GM19468 (cell line): ENCODE results near the gene NEDD4L.
"Not testable (repeated sequence)": the region's sequence is repeated elsewhere in the genome, so short reads cannot be mapped to it uniquely, and the experiment has no call there.

Source experiments
- ATAC-seq: cut with Tn5 transposase; IDR thresholded peaks from one replicate; pipeline ENCODE4 v1.9.1; 2021; ENCODE audit warnings: mild to moderate bottlenecking, moderate library complexity, moderate number of reproducible peaks; ENCODE audit not compliant: unreplicated experiment; ENCODE audit errors: extremely low read depth

NEDD4L gene

DNA sequence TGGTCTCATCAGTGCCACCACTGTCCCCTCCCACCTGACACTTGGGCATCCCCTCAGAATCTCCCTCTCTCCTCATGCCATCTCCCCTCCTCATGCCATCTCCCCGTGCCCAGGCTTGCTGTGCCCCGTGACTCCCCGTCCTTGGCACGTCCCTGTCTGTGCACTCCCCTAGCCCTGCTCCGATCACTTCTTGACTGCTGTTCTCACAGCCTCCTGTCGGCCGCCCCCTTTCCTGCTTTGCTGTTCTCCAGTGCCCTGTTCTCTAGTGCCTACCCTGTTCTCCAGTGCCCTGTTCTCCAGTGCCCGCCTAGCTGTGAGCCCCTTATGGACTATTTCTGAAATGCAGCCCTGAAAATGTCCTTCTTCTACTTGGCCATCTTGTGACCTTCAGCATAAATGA is 331.0 kb downstream of the NEDD4L start:
- no peak for ATAC-seq

DNA sequence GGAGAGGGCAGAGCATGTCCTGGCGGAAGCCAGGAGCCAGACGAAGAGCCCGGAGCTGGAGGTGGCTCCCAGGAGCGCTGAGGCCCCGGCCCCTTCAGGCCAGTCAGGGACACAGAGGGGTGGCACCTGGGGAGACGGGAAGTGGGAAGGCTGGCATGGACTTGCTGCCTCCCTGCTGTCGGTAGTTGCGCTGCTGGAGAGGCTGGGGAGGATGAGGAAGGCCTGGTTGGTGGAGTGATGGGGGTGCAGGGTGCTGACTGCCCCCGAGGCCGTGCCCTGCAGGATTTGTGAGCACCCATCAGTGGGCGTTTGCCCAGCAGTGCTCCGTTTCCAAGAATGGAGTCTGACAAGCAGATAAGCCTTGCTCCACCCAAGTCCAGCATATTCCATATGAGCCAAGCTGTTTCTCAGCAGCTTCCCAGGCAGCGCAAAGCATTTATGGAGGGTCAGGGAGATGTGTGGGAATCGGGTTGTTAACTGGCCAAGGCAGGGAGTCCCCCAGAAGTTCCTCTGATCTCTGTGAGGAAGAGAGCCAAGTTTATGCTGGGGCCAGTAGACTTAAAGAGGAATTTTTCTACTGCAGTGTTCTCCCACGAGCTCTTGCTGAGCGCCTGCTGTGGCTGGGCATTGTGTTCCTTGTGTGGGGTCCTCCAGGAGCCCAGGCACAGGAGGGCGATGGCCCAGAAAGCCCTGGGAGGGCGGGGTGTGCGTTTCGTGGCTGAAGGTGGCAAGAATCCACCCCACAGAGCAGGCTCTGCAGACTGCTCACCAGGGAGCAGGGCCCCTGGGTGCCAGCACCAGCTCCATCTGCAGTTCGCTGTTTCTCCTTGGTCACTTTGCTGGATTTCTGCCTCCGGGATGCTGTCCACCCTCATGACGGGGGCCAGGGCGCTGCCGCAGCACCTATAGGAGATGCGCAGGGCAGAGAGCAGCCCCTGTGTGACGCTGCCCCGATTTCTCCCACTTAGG is 334.7 kb downstream of the NEDD4L start:
- ATAC-seq = no peak

GRCh38 chr18:58379443-58379842 is 335.4 kb downstream of the NEDD4L start:
- no peak for ATAC-seq

GRCh38 chr18:58380113-58380512 is 336.1 kb downstream of the NEDD4L start:
- ATAC-seq = not testable (repeated sequence)

GRCh38 chr18:58381676-58382411 is 337.8 kb downstream of the NEDD4L start:
- ATAC-seq = no peak

DNA sequence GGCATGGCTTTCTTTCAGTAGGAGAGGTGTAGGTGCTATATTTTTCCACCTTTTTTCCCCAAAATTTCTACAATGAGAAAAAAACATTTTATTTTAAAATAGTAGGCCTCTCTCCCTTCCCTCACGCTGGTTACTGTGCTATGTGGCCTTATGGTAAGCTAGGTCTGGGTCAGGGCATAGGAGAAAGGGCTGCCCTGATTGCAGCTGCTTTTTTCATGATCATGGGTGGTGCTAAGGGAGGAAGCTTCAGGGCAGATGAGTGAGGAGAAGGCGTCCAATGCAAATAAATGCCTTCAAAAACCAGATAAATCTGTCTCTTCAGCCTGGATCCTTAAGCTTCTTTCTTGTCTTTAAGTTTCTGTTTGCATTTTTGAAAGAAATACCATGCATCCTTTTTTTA is 338.4 kb downstream of the NEDD4L start:
- no peak for ATAC-seq

- ATAC-seq = no peak
These were observed 341.4 kb downstream of the NEDD4L start for GRCh38 chr18:58385472-58385871.

GRCh38 chr18:58386780-58387179 is 342.8 kb downstream of the NEDD4L start:
- ATAC-seq = no peak

DNA sequence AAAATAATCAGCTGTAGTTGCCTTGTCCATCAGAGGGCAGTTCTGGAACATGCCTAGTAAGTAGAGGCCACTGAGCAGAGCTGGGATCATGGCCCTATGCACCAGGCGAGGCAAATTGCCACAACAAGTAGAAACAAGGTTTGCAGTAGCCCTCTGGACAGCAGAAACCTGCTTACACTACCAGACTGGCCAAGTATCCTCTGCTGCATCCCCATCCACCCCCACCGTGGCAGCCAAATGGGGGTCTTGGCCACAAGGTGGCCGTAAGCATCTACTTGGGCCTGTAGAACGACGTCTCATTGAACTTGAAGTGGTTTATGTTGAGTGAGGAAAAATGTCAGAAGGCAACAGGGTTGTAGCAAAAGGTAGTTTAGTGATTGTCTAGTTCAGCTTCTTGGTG is 343.7 kb downstream of the NEDD4L start:
- ATAC-seq = no peak

- ATAC-seq = no peak
These were observed 344.7 kb downstream of the NEDD4L start for GRCh38 chr18:58388736-58389135.

GRCh38 chr18:58389745-58390144 is 345.7 kb downstream of the NEDD4L start:
- no peak for ATAC-seq

- ATAC-seq = no peak
These were observed 346.4 kb downstream of the NEDD4L start for GRCh38 chr18:58390399-58390798.

GRCh38 chr18:58391231-58391825 is 347.3 kb downstream of the NEDD4L start:
- no peak for ATAC-seq

DNA sequence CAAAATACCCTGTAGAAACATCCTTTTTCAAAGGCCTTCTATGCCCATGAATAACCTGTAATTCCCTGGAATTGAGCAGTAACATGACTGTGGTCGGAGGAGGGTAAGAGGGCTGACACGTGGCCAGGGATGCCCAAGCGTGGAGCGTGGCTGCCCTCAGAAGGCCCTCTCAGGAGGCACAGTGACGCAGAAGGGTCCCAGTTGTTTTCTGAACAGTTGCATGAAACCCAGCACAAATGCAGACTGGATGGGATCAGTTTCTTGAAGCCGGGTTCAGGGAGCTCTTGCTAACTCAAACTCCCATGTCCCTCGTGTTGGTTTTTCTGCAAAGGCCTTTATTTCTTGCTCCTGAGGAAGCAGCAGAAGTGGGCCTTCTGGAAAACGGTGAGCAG is 347.9 kb downstream of the NEDD4L start:
- ATAC-seq = no peak

DNA sequence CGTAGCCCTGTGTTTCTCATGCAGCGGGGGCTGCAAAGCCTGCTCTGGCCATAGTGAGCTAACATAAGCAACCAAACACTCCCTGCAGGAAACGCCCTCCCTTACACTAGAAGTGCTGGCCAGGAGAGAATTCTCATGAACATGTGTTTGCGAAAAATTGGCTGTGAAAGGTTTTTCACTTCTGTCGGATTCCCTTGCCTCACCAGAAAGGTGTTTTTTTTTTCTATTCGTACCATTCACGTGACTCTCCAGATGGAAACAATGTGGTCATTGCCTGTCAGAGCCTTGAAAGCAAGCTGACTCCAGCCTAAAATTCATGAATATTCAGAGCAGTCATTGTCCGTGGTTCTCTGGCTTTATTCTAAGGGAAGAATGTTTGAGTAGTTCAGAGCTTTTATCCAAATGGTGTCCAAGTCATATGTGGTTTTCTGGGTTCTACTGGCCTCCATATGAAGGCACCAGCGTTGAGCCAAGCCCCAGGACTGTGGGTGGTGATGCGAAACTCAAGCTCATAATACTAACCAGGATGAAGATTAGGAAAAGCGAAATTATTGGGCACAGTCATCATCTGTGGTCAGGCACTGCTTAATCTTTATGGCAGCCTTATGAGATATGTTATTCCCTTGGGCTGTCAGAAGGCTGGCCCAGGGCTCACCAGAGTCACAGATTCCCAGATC is 348.4 kb downstream of the NEDD4L start:
- no peak for ATAC-seq

DNA sequence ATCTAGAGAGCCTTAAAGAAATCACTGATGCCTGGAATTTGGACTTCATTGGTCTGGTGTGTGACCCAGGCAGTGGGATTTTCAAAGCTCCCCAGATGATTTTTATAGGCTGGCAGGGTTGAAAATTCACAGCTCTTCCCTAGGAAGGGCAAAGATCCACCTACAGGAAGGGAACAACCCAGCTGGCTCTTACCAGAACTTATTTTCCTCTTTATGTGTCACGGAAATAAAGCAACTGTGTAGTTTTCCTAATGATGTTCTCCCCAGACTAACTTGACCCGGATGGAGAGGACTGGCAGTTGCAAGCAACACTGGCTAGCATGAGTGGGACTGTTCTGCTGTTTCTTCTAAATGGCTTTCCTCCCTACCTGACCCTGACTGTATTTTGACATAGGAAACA is 349.3 kb downstream of the NEDD4L start:
- ATAC-seq = no peak

DNA sequence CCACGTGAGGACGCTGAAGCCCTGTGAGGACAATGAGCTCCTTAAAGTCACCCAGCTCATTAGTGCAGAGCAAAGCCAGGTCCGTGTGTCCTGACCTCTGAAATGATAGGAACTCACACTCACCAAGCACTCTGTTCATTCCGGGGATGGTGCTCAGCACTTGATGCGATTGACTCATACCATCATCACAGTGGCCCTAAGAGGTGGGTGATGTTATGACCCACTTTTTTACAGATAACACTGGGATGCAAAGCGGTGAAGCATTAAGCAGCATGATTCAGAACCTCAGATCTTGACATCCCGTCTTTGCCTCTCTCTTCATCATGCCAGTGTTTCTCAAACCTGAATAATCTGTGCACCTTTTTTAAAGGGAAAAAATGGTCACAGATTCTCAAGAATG is 350.0 kb downstream of the NEDD4L start:
- ATAC-seq = no peak

- no peak for ATAC-seq
These were observed 350.8 kb downstream of the NEDD4L start for GRCh38 chr18:58394602-58395425.

- ATAC-seq = no peak
These were observed 352.1 kb downstream of the NEDD4L start for GRCh38 chr18:58396144-58396543.

DNA sequence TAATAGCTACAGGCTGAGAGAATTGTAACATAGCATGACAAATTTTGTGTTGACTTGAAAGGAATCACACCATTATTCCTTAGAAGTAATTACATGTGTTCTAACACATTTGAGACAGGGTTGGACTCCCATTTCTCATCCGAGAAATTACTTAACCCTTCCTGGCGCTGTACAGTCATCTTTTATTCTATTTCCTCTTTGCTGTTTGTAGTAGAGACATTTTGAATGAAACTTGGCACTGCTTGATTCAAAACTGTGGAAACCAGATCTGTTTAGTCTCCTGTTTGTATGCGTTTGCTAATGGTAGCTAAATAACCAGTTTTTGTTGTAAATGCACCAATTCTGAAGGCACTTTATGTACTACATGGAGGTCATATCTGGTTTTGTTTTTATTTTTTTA is 352.9 kb downstream of the NEDD4L start:
- ATAC-seq = no peak
